MCF 10A (cell line): ENCODE data around the gene IFNA1. TPM values are rescaled to one million over a fixed set of nuclear protein-coding genes. Genes with fewer than 3 reads are reported as not detected.

ENCODE experiments used
- BruUV-seq: library from RNA; stranded (reverse); fragments of 400-500 nt; replicated peaks from 2 replicates; lab custom pipeline; 2021; lab: Mats Ljungman, UMichigan
- CTCF ChIA-PET: fragments of 300-600 bp; sonication (Branson Sonifier 250); formaldehyde crosslinking; extraction: SDS; loops from one replicate; lab custom pipeline; 2021; ENCODE audit warnings: antibody characterized with exemption, inconsistent platforms; lab: Yijun Ruan, JAX
- POLR2A ChIA-PET: fragments of 300-600, 350-650 bp; sonication (Branson Sonifier 250); formaldehyde crosslinking; extraction: SDS; loops from one replicate; lab custom pipeline; 2020; ENCODE audit warnings: antibody characterized with exemption, inconsistent platforms; lab: Yijun Ruan, JAX
- DNase-seq: peaks from one replicate; pipeline ENCODE4 v3.0.0-alpha.2; 2018; ENCODE audit not compliant: unreplicated experiment
- H3K27ac Mint-ChIP-seq: one replicate; pipeline ENCODE4 v1.8.0; 2022; ENCODE audit warnings: mild to moderate bottlenecking, low read depth, mixed read lengths; ENCODE audit not compliant: unreplicated experiment
- H3K27me3 Mint-ChIP-seq: one replicate; pipeline ENCODE4 v1.8.0; 2022; ENCODE audit warnings: mixed read lengths; ENCODE audit not compliant: insufficient read depth, unreplicated experiment
- H3K36me3 Mint-ChIP-seq: one replicate; pipeline ENCODE4 v1.8.0; 2022; ENCODE audit warnings: mild to moderate bottlenecking, moderate library complexity, mixed read lengths; ENCODE audit not compliant: insufficient read depth, unreplicated experiment
- H3K4me1 Mint-ChIP-seq: one replicate; pipeline ENCODE4 v1.8.0; 2022; ENCODE audit warnings: mixed read lengths; ENCODE audit not compliant: insufficient read depth, unreplicated experiment
- H3K4me3 Mint-ChIP-seq: one replicate; pipeline ENCODE4 v1.8.0; 2022; ENCODE audit warnings: mild to moderate bottlenecking, moderate library complexity, mixed read lengths; ENCODE audit not compliant: unreplicated experiment
- H3K9me3 Mint-ChIP-seq: one replicate; pipeline ENCODE4 v1.8.0; 2022; ENCODE audit warnings: mixed read lengths; ENCODE audit not compliant: unreplicated experiment
- CTCF ChIP-seq: fragments of 200-600 bp; IDR thresholded peaks from one replicate; pipeline ENCODE4 v1.8.0; 2022; ENCODE audit warnings: antibody characterized with exemption, mild to moderate bottlenecking; ENCODE audit not compliant: unreplicated experiment
- intact Hi-C: fragments of 100-400 bp; cut with micrococcal nuclease; formaldehyde crosslinking; loops from 2 replicates; pipeline ENCODE4 v1.14.1; 2022
- total RNA-seq: library from RNA; stranded (reverse); gene quantifications from 2 replicates; pipeline ENCODE4 v1.2.3, GENCODE V29; 2022

The IFNA1 gene
- total RNA-seq, 1 experiment from 2014 or later = not detected

DNA sequence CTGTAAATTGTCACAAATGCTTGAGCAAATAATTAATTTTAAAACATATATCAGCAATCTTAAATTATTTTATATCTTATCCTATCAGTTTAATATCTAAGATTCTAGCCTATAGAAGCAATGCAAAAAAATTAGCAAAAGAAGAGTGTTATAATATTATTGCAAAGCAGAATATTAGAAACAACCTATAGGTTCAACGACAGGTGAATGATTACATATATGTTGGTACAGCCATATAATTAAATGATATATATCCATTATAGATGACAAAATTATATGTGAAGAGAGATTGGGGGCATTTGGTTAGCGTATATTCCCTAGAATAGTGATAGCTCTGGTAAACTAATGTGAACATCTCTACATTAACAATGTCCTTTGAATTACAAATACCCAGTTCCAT is 42.0 kb downstream of the IFNA1 start, which contains the start of gene IFNE:
TSS of gene IFNE (minus strand) at position 101 of the 400 bp plus-strand sequence. CDS start 619 bp downstream, outside the sequence.
- no TSS peak for BruUV-seq
- Mint-ChIP-seq H3K4me3 (no peak within 1 kb of the TSS), H3K9me3 (peaks cover 11% of the 10 kb centered on the region), H3K4me1 (no peaks in the 10 kb centered on the region), H3K27me3 (no peaks in the 10 kb centered on the region), H3K27ac (no peak within 1 kb of the TSS), H3K36me3 (peaks cover 7% of the 10 kb centered on the region)
- no peak for DNase-seq
- CTCF ChIA-PET = interaction anchor here (0.6 to 1.1 kb wide), 2 partner anchors 225 to 762 kb away, joined by 4 read pairs; no protein-coding TSS in a partner anchor
- POLR2A ChIA-PET = no interaction called here
- no peak for TF ChIP-seq CTCF
- intact Hi-C loops = no loop called here

Other genes starting within 250 kb of the IFNA1 start
- gene IFNA7, start 238.2 kb upstream of the IFNA1 start, total RNA-seq = not detected in 2 replicates
- gene IFNA10, start 233.3 kb upstream of the IFNA1 start, total RNA-seq = not detected in 2 replicates
- not detected in 2 replicates for gene IFNA16, start 223.1 kb upstream of the IFNA1 start, total RNA-seq
- not detected in 2 replicates for gene IFNA17, start 212.2 kb upstream of the IFNA1 start, total RNA-seq
- gene IFNA14, start 200.4 kb upstream of the IFNA1 start, total RNA-seq = not detected in 2 replicates
- not detected in 2 replicates for gene IFNA5, start 135.1 kb upstream of the IFNA1 start, total RNA-seq
- 9.8 and 11.6 TPM in 2 replicates for gene KLHL9, start 105.0 kb upstream of the IFNA1 start, total RNA-seq
- not detected in 2 replicates for gene IFNA6, start 89.6 kb upstream of the IFNA1 start, total RNA-seq
- gene IFNA13, start 72.4 kb upstream of the IFNA1 start, total RNA-seq = not detected in 2 replicates
- gene IFNA2, start 55.0 kb upstream of the IFNA1 start, total RNA-seq = not detected in 2 replicates
- gene IFNA8, start 31.3 kb upstream of the IFNA1 start, total RNA-seq = not detected in 2 replicates
- gene IFNE, start 41.9 kb downstream of the IFNA1 start, total RNA-seq = 2.1 and 2.4 TPM in 2 replicates